HL-60 (cell line): ENCODE results near the gene OSBPL6.

Experiments used
- CTCF ChIP-seq: IDR thresholded peaks from one replicate; pipeline ENCODE4 v1.5.1; 2011; ENCODE audit warnings: low read length, control low read depth, inconsistent platforms; ENCODE audit not compliant: insufficient read depth
- GABPA ChIP-seq: IDR thresholded peaks from 2 replicates; pipeline ENCODE4 v1.6.1; 2012; ENCODE audit warnings: low read depth
- POLR2AphosphoS5 ChIP-seq: IDR thresholded peaks from 2 replicates; pipeline ENCODE4 v1.6.1; 2012; ENCODE audit warnings: low read depth
- REST ChIP-seq: IDR thresholded peaks from 2 replicates; pipeline ENCODE4 v1.6.1; 2012; ENCODE audit warnings: low read depth; ENCODE audit not compliant: insufficient replicate concordance
- SPI1 ChIP-seq: IDR thresholded peaks from 2 replicates; pipeline ENCODE4 v1.6.1; 2012; ENCODE audit warnings: low read depth, mild to moderate bottlenecking, borderline replicate concordance

GRCh38 chr2:178295906-178296305 lies 101.6 kb downstream of the OSBPL6 start:
- TF ChIP-seq CTCF = no peak
- TF ChIP-seq POLR2AphosphoS5 = no peak
- TF ChIP-seq REST = no peak
- no peak for TF ChIP-seq GABPA
- TF ChIP-seq SPI1 = no peak
